ENCODE results near the gene NXPH4. TPM values are rescaled to one million over a fixed set of nuclear protein-coding genes. Genes with fewer than 3 reads are reported as not detected.

Gene NXPH4
- total RNA-seq, 1 donor from 2014 or later, result not detected

GRCh38 chr12:57177354-57177753 lies 39.2 kb upstream of the NXPH4 start:
- H3K4me3 ChIP-seq (ENCODE audit: low read depth, low read length), result no peak overlapping the region
- DNase-seq (ENCODE audit: low read depth), result no peak
- TF ChIP-seq, protein P1, sequence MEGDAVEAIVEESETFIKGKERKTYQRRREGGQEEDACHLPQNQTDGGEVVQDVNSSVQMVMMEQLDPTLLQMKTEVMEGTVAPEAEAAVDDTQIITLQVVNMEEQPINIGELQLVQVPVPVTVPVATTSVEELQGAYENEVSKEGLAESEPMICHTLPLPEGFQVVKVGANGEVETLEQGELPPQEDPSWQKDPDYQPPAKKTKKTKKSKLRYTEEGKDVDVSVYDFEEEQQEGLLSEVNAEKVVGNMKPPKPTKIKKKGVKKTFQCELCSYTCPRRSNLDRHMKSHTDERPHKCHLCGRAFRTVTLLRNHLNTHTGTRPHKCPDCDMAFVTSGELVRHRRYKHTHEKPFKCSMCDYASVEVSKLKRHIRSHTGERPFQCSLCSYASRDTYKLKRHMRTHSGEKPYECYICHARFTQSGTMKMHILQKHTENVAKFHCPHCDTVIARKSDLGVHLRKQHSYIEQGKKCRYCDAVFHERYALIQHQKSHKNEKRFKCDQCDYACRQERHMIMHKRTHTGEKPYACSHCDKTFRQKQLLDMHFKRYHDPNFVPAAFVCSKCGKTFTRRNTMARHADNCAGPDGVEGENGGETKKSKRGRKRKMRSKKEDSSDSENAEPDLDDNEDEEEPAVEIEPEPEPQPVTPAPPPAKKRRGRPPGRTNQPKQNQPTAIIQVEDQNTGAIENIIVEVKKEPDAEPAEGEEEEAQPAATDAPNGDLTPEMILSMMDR (conservative IDR thresholded peaks at IDR 0.05; ENCODE audit: low read depth, low read length), result no peak

DNA sequence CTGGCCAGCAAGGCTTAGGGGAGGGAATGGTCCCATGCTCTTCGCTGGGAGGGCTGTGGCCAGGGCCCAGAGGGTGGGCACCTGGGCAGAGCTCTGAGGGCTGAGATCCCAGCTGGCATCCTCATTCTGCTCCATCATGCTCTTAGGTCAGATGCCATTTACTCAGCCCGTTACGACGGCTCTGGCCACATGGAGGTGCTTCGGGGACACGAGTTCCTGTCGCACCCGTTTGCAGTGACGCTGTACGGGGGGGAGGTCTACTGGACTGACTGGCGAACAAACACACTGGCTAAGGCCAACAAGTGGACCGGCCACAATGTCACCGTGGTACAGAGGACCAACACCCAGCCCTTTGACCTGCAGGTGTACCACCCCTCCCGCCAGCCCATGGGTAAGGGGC lies 38.4 kb upstream of the NXPH4 start:
- TF ChIP-seq, protein P1 (conservative IDR thresholded peaks at IDR 0.05; ENCODE audit: low read depth, low read length), result no peak
- DNase-seq (ENCODE audit: low read depth), result no peak
- no peak overlapping the region for H3K4me3 ChIP-seq (ENCODE audit: low read depth, low read length)

GRCh38 chr12:57179331-57180086 lies 37.1 kb upstream of the NXPH4 start:
- TF ChIP-seq, protein P1 (conservative IDR thresholded peaks at IDR 0.05; ENCODE audit: low read depth, low read length), result no peak
- no peak for DNase-seq (ENCODE audit: low read depth)
- H3K4me3 ChIP-seq (ENCODE audit: low read depth, low read length), result no peak overlapping the region

- DNase-seq (ENCODE audit: low read depth), result no peak
- H3K4me3 ChIP-seq (ENCODE audit: low read depth, low read length), result no peak overlapping the region
- TF ChIP-seq, protein P1 (conservative IDR thresholded peaks at IDR 0.05; ENCODE audit: low read depth, low read length), result no peak
Measured at GRCh38 chr12:57180321-57180989, 36.1 kb upstream of the NXPH4 start.

DNA sequence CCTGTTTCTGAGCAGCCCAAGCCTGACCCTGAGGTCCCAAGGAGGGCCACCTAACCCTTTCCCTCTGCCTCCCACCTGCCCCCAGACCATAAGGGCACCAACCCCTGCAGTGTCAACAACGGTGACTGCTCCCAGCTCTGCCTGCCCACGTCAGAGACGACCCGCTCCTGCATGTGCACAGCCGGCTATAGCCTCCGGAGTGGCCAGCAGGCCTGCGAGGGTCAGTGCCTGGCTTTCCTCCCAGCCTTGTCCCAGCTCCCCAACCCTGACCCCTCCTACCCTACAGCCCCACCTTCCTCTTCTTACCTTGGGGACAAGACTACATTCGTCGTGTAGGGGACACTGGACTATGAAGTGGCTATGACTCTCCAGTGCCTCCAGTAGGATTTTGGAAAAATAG lies 35.5 kb upstream of the NXPH4 start:
- H3K4me3 ChIP-seq (ENCODE audit: low read depth, low read length), result no peak overlapping the region
- DNase-seq (ENCODE audit: low read depth), result no peak
- TF ChIP-seq, protein P1 (conservative IDR thresholded peaks at IDR 0.05; ENCODE audit: low read depth, low read length), result no peak

GRCh38 chr12:57181561-57182155 lies 34.9 kb upstream of the NXPH4 start:
- DNase-seq (ENCODE audit: low read depth), result no peak
- TF ChIP-seq, protein P1 (conservative IDR thresholded peaks at IDR 0.05; ENCODE audit: low read depth, low read length), result no peak
- H3K4me3 ChIP-seq (ENCODE audit: low read depth, low read length), result no peak overlapping the region
